Parathyroid adenoma (tissue), 2 donors: ENCODE results near the gene SOX30.

Source experiments
- H2AFZ ChIP-seq: fragments of 300-600 bp; sonication (generic); one replicate; pipeline ENCODE4 v1.7.0; 2017; ENCODE audit warnings: antibody characterized with exemption, mild to moderate bottlenecking
- H3K27ac ChIP-seq: fragments of 300-600 bp; sonication (generic); one replicate; pipeline ENCODE4 v1.7.0; 2017
- H3K27me3 ChIP-seq: fragments of 300-600 bp; sonication (generic); one replicate; pipeline ENCODE4 v1.7.0; 2017; ENCODE audit warnings: low read length; ENCODE audit not compliant: control insufficient read depth, insufficient read depth
- H3K36me3 ChIP-seq: fragments of 300-600 bp; sonication (generic); one replicate; pipeline ENCODE4 v1.7.0; 2017; ENCODE audit warnings: low read length; ENCODE audit not compliant: control insufficient read depth, insufficient read depth
- H3K4me1 ChIP-seq: fragments of 300-600 bp; sonication (generic); one replicate; pipeline ENCODE4 v1.7.0; 2017; ENCODE audit warnings: control low read depth
- H3K4me2 ChIP-seq: fragments of 300-600 bp; sonication (generic); one replicate; pipeline ENCODE4 v1.7.0; 2017; ENCODE audit warnings: low read length
- H3K4me3 ChIP-seq: fragments of 300-600 bp; sonication (generic); one replicate; pipeline ENCODE4 v1.7.0; 2017; ENCODE audit warnings: low read depth, low read length
- H3K79me2 ChIP-seq: fragments of 300-600 bp; sonication (generic); one replicate; pipeline ENCODE4 v1.7.0; 2017; ENCODE audit warnings: control low read depth
- H3K9ac ChIP-seq: fragments of 300-600 bp; sonication (generic); one replicate; pipeline ENCODE4 v1.7.0; 2017; ENCODE audit warnings: mild to moderate bottlenecking
- H3K9me3 ChIP-seq: fragments of 300-600 bp; sonication (generic); one replicate; pipeline ENCODE4 v1.7.0; 2017; ENCODE audit warnings: low read length; ENCODE audit not compliant: control insufficient read depth
- CTCF ChIP-seq: fragments of 300-600 bp; sonication (generic); IDR thresholded peaks from one replicate; pipeline ENCODE4 v1.7.0; 2017; ENCODE audit warnings: antibody characterized with exemption, mild to moderate bottlenecking
- donor health status: primary hyperparathyroidism.

Gene SOX30

DNA sequence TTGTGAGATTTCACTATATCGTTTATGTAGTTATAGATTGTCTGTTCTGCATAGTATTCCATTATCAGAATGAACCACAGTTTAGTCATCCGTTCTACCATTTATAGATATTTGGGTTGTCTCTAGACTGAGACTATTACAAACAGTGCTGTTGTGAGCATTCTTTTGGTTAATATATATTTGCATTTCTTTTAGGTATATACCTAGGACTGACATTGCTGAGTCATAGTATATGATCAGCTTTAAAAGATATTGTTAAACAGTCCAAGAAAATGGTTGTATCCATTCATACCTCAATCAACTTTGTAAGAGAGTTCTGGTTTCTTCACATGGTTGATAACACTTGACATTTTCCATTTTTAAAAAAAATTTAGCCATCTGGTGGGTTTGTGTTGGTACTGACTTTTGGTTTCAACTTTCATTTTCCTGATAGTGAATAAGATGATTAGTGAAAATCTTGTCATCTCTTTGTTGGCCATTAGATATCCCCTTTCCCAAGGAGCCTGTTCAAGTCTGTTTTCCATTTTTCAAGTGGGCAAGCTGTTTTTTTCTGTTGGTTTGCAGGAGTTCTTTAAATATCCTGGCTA lies 53.8 kb downstream of the SOX30 start:
- Histone ChIP-seq H3K27ac (no peak overlapping the region), H3K4me3 (no peak overlapping the region), H3K27me3 (no peaks in the 10 kb centered on the region), H3K9me3 (no peaks in the 10 kb centered on the region), H2AFZ (no peak overlapping the region), H3K79me2 (no peaks in the 10 kb centered on the region), H3K36me3 (no peaks in the 10 kb centered on the region), H3K4me2 (no peak overlapping the region), H3K9ac (no peak overlapping the region), H3K4me1 (no peaks in the 10 kb centered on the region)
- no peak for TF ChIP-seq CTCF

DNA sequence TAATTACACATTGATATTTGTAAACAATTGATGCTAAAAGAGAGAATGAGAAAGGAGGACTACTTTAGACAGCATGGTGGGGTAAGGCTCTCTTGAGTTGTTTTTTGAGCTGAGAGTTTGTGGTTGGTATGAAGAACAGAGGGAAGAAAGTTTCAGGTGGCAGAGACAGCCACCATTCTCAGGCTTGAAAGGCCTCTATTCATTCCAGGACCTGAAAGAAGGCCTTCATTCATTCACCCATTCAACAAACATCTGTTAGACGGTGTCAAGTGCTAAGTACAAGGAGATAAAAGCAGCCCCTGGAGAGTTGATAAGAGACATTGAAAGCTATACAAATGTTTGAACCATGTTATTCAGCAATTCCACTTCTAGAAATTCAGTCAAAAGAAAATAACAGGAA lies 55.0 kb downstream of the SOX30 start:
- no peaks in the 10 kb centered on the region for H3K27me3 ChIP-seq
- H3K4me2 ChIP-seq, result no peak overlapping the region
- H3K79me2 ChIP-seq, result no peaks in the 10 kb centered on the region
- H2AFZ ChIP-seq, result no peak overlapping the region
- H3K4me3 ChIP-seq, result no peak overlapping the region
- no peak overlapping the region for H3K27ac ChIP-seq
- no peaks in the 10 kb centered on the region for H3K9me3 ChIP-seq
- no peak overlapping the region for H3K9ac ChIP-seq
- no peaks in the 10 kb centered on the region for H3K36me3 ChIP-seq
- no peak for TF ChIP-seq CTCF
- H3K4me1 ChIP-seq, result no peaks in the 10 kb centered on the region

GRCh38 chr5:157596487-157596886 lies 55.8 kb downstream of the SOX30 start:
- Histone ChIP-seq H3K36me3 (no peaks in the 10 kb centered on the region), H3K27me3 (no peaks in the 10 kb centered on the region), H3K4me1 (no peaks in the 10 kb centered on the region), H3K4me2 (no peak overlapping the region), H3K27ac (no peak overlapping the region), H3K9me3 (no peaks in the 10 kb centered on the region), H3K79me2 (no peaks in the 10 kb centered on the region), H3K4me3 (no peak overlapping the region), H2AFZ (no peak overlapping the region), H3K9ac (no peak overlapping the region)
- TF ChIP-seq CTCF, result no peak

DNA sequence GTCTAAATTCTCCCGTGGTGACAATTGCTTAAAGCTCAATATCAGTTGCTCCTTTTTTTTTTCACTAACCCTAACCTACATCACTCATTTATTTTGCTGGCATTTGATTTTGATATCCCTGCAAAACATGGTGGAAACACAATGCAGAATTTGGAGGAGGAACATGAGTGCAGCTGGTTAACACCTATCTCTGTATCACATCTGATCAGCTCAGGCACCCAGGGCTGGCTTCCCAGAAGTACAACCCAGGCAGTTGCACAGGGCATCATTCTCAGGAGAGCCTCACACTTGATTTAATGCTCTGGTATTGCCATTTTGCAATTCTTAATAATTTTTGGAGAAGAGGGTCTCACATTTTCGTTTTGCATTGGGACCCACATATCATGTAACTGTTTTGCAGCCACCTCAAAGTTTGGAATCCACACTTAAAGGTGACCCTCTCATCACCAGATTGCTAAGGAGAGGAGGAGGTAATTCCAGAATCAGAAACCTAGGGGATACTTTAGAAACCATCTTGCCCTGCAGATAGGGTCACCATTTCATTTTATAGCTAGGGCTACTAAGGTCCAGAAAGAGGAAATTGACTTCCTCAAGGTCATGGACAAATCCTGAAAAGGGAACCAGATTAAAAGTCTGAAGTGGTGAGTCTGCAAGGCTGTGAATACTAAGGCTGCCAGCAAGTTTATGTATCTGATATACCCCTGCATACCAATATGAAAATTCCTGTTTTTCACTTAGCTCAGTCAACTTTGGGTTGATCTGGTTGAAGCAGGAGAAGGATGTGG lies 57.4 kb downstream of the SOX30 start:
- no peak overlapping the region for H3K4me2 ChIP-seq
- H3K36me3 ChIP-seq, result no peaks in the 10 kb centered on the region
- no peaks in the 10 kb centered on the region for H3K9me3 ChIP-seq
- H3K9ac ChIP-seq, result no peak overlapping the region
- TF ChIP-seq CTCF, result no peak
- H2AFZ ChIP-seq, result no peak overlapping the region
- no peaks in the 10 kb centered on the region for H3K27me3 ChIP-seq
- no peaks in the 10 kb centered on the region for H3K4me1 ChIP-seq
- no peak overlapping the region for H3K4me3 ChIP-seq
- H3K27ac ChIP-seq, result no peak overlapping the region
- no peaks in the 10 kb centered on the region for H3K79me2 ChIP-seq

DNA sequence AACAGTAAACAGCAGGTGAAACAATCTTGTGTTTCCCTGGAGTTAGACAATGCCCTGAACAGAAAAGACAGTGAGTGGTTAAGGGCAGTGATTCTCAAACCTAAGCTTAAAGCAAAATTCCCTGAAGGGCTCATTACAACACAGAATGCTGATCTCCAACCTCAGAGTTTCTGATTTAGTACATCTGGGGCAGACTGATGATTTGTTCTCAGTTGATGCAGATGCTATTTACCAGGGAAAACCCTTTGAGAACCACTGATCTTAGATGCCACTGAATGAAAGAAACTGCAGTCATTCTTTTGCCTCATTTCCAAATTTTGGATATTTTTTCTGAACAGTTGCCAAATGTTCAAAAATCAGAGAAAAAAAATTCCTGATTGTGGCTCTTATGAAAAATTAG lies 58.0 kb downstream of the SOX30 start:
- no peaks in the 10 kb centered on the region for H3K4me1 ChIP-seq
- no peak overlapping the region for H3K4me3 ChIP-seq
- H3K79me2 ChIP-seq, result no peaks in the 10 kb centered on the region
- no peak overlapping the region for H3K27ac ChIP-seq
- no peak overlapping the region for H3K9ac ChIP-seq
- no peaks in the 10 kb centered on the region for H3K36me3 ChIP-seq
- no peaks in the 10 kb centered on the region for H3K27me3 ChIP-seq
- TF ChIP-seq CTCF, result no peak
- no peaks in the 10 kb centered on the region for H3K9me3 ChIP-seq
- H3K4me2 ChIP-seq, result no peak overlapping the region
- no peak overlapping the region for H2AFZ ChIP-seq
